ENCODE results near the gene SHCBP1L.

SHCBP1L gene

DNA sequence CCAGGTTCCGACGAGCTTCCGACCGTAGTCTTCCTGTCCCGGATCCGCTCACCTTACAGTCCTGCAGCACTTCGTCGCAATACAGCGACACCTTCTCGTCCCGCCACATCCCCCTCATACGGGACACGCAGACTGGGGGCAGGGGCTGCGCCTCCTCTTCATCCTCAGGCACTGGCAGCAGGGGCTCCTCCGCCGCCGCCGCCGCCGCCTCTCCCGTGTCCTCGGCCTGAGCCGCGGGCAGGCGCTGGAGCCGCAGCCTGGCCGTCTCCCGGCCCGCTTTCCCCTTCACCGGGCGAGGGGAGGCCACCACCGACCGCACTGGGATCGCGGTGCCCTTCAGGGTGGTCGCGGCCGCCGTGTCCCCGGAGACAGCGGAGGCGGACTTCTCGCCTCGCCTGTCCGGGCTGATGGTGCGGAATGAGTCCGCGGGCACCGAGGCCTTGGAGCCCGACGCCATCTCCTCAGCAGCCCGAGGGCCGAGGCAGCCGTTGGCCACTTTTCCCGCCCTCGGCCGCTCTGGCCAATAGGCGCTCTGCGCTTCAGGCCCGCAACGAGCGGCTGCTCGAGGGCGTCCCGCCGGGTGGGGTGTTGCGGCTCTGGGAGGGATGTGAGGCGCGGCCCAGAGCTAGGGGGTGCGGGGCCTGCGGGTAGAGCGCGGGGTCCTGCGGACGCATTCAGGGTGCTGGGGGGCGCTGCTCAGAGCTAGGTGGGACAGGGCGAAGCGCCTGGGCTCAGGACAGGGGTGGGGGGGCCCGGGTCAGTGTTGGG lies at the start of gene SHCBP1L:
SHCBP1L (minus strand) TSS at position 490 of the 768 bp plus-strand sequence; CDS start at position 457, 33 bp downstream.
- H3K27ac Mint-ChIP-seq: no peak within 1 kb of the TSS
- H3K4me3 Mint-ChIP-seq: peak within 1 kb of the TSS; percentile 16 to 69
- DNase-seq (no peak), ATAC-seq (peak; percentile 76)
- H3K9me3 Mint-ChIP-seq: no peaks in the 10 kb centered on the region
- H3K4me1 Mint-ChIP-seq: peaks cover 8% of the 10 kb centered on the region
- H3K27me3 Mint-ChIP-seq: peaks cover 42% of the 10 kb centered on the region

DNA sequence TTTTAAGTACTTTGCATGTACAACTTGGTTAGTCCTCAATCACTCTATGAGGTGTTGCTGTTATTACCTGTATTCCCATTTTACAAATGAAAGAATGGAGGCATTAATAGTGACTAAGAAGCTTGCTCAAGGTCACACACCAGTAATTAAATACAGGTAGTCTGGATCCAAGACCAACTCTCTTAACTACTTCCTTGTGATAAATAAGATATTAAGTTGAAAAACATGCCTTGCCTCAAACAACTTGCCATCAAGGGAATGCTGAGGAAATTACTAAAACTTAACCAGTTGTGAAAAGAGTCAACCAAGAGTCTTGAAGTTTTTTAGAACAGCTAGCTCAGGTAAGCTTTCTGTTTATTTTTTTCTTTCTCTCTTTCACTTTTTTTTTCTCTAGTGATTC lies 49.3 kb upstream of the SHCBP1L start:
- Mint-ChIP-seq H3K27ac (no peak overlapping the region), H3K27me3 (peaks cover 59% of the 10 kb centered on the region), H3K9me3 (no peaks in the 10 kb centered on the region), H3K4me3 (no peak overlapping the region), H3K4me1 (no peaks in the 10 kb centered on the region)
- DNase-seq (no peak), ATAC-seq (no peak)

DNA sequence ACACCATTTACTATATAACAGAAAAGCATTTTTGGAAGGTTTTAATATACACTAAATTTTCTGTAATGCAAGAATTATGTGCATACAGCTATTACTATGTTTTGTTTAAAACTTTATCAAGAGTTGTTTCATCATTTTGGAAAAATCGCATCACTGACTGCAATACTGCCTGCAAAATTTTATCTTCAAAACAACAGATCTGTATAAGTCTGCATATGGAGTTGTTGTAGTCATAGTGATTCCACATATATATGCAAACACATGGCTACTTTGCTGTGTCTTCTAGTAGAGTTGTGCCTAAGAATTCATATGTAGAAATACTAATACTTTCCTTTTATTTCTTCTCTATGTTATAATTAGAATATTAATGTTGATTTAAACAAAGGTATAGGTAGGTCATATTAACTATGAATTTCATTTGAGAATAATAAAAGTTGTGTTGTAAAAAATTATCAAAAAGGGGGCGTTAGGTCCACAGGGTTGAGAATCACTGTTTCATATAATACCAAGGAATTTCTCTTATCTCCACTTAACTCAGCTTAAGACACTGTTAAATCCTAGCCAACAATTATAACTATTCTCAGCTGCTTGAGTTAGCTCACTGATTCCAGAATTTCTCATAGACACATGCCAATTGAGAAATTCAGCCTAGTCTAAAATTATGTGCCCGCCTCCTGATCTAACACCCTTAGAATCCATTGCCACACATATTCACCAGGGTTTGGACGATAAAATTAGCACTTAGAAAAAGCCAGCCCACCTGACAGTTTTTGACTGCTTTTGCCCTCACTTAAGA lies 47.4 kb upstream of the SHCBP1L start:
- H3K4me1 Mint-ChIP-seq: no peaks in the 10 kb centered on the region
- peaks cover 56% of the 10 kb centered on the region for H3K27me3 Mint-ChIP-seq
- no peak for ATAC-seq
- DNase-seq: no peak
- no peaks in the 10 kb centered on the region for H3K9me3 Mint-ChIP-seq
- no peak overlapping the region for H3K4me3 Mint-ChIP-seq
- H3K27ac Mint-ChIP-seq: no peak overlapping the region

DNA sequence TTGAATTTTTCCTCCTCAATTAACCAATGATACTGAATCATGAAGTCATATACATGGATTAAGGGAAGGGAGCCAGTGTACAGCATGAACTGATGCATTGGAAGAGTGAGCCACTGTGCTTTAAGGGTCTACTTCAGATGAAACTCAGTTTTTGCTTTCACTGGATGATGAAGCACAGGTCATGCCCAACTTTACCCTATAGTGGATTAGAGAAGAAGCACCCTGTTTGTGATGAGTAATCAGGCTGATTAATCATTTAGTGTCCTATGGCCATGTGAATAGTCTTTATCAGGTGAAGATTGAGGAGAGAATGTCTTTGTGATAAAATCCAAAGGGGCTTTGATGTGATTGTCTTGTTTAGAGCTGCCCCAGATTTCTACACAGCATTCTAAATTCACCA lies 45.5 kb upstream of the SHCBP1L start:
- H3K4me1 Mint-ChIP-seq: no peaks in the 10 kb centered on the region
- no peak for ATAC-seq
- no peak for DNase-seq
- no peaks in the 10 kb centered on the region for H3K9me3 Mint-ChIP-seq
- H3K4me3 Mint-ChIP-seq: no peak overlapping the region
- no peak overlapping the region for H3K27ac Mint-ChIP-seq
- peaks cover 40% of the 10 kb centered on the region for H3K27me3 Mint-ChIP-seq

DNA sequence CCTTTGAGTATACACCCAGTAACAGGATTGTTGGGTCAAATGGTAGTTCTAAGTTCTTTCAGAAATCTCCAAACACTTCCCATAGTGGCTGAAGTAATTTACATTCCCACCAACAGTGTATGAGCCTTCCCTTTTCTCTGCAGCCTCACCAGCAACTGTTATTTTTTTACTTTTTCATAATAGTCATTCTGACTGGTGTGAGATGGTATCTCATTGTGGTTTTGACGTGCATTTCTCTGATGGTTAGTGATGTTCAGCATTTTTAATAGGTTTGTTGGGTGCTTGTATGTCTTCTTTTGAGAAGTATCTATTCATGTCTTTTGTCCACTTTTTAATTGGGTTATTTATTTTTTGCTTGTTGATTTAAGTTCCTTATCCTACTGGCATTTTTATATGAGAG lies 43.9 kb upstream of the SHCBP1L start:
- Mint-ChIP-seq H3K27me3 (peaks cover 40% of the 10 kb centered on the region), H3K4me1 (no peaks in the 10 kb centered on the region), H3K9me3 (no peaks in the 10 kb centered on the region), H3K4me3 (no peak overlapping the region), H3K27ac (no peak overlapping the region)
- DNase-seq (no peak), ATAC-seq (no peak)

DNA sequence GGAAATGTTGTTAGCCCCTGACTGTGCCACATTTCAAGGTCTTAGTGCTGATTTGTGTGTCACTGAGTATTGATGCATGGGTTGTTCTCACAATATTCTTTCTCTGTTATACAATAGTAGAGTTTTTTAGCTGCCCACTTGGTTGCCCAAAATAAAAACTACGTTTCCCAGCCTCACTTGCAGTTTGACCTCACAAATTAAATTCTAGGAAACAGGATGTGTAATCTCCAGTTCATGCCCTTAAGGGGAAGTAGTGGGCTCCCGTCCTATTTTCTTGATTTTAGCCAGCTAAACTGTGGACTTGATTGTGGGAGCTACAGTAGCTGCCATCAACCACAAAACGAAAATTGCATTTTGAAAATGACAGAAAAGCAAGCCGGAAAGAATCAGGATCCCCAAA lies 42.9 kb upstream of the SHCBP1L start:
- DNase-seq: no peak
- no peaks in the 10 kb centered on the region for H3K4me1 Mint-ChIP-seq
- H3K27me3 Mint-ChIP-seq: peaks cover 34% of the 10 kb centered on the region
- H3K4me3 Mint-ChIP-seq: no peak overlapping the region
- no peaks in the 10 kb centered on the region for H3K9me3 Mint-ChIP-seq
- no peak overlapping the region for H3K27ac Mint-ChIP-seq
- no peak for ATAC-seq

DNA sequence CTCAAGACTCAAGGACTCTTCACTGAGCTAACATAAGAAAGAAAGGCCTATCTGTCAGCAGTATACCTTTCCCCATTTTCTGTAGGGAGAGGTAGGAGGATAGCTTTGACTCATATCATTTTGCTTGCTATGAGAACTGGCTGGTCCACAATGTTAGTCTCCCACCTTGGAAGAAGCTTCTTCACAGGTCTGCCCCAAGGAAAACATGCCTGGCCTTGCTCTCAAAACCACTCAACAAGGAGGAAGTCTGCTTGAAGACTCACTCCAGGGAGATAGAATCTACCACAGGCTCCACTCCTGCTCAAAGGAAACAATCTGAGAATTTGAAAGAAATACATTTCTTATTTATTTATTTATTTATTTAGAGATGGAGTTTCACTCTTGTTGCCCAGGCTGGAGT lies 40.8 kb upstream of the SHCBP1L start:
- Mint-ChIP-seq H3K9me3 (no peaks in the 10 kb centered on the region), H3K4me1 (no peaks in the 10 kb centered on the region), H3K27ac (no peak overlapping the region), H3K4me3 (no peak overlapping the region), H3K27me3 (peaks cover 40% of the 10 kb centered on the region)
- ATAC-seq (no peak), DNase-seq (no peak)

DNA sequence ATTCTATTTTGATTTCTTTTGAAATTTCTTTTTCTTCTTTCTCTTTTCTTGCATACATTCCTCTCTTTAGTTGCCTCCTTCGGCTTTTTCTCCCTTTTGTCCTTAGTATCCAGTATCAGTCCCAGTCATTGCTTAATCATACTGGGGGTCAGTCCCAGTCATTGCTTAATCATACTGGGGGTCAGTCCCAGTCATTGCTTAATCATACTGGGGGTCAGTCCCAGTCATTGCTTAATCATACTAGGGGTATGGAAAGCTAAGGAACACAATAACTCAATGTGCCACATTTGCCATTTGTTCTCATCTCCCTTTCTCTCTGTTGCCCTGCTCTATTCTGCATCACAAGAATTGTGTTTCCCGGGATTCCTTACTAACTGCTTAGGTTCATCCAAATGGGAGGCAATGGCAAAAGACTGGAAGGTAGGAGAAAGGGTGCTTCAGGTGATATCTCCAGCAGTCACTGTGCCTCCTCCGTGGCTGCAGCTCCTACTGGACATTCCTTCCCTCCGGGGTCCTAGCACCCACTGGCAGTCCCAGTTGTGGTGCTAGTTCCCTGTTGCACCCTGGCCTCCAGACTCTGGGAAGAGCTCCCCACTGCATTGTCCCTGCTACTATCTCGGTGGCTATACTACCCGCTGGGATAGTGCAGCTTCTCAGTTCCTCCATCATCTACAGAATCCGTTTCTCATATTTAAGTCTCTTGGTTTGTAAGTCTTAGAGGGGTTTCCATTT lies 37.6 kb upstream of the SHCBP1L start:
- no peak for DNase-seq
- Mint-ChIP-seq H3K27ac (no peak overlapping the region), H3K9me3 (no peaks in the 10 kb centered on the region), H3K4me3 (no peak overlapping the region), H3K4me1 (no peaks in the 10 kb centered on the region), H3K27me3 (peaks cover 26% of the 10 kb centered on the region)
- no peak for ATAC-seq

DNA sequence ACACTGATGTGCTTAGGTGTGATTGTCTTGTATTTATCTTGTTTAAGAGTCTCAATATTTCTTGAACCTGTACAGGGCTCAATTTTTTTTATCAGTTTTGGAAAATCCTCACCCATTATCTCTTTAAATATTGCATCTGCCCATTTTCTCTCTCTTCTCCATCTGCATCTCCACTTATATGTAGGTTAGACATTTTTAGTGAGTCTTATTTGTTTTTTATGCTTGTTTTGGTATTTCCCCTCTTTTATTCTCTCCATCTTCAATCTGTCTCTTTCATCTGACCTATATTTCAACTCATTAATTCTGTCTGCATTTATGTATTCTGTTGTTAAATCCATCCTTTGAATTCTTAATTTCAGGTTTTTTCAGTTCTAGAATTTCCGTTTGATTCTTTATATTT lies 32.9 kb upstream of the SHCBP1L start:
- Mint-ChIP-seq H3K27ac (no peak overlapping the region), H3K9me3 (no peaks in the 10 kb centered on the region), H3K4me3 (no peak overlapping the region), H3K27me3 (peaks cover 26% of the 10 kb centered on the region), H3K4me1 (no peaks in the 10 kb centered on the region)
- ATAC-seq (no peak), DNase-seq (no peak)

DNA sequence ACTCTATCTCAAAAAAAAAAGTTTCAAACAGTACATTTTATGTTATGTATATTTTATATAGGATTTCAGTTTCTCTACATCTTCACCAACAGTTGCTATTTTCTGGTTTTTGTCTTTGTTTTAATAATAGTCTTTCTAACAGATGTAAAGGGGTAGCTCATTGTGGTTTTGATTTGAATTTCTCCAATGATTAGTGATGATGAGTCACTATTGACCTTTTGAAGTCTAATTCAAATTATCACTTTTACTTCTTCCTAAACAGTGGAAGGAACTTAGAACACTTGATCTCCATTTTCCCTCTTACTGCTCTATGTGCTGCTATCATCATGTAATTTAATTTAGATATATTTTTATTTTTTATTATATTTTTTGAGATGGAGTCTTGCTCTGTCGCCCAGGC lies 31.7 kb upstream of the SHCBP1L start:
- Mint-ChIP-seq H3K9me3 (no peaks in the 10 kb centered on the region), H3K27me3 (peaks cover 17% of the 10 kb centered on the region), H3K27ac (no peak overlapping the region), H3K4me1 (no peaks in the 10 kb centered on the region), H3K4me3 (no peak overlapping the region)
- DNase-seq (no peak), ATAC-seq (no peak)

DNA sequence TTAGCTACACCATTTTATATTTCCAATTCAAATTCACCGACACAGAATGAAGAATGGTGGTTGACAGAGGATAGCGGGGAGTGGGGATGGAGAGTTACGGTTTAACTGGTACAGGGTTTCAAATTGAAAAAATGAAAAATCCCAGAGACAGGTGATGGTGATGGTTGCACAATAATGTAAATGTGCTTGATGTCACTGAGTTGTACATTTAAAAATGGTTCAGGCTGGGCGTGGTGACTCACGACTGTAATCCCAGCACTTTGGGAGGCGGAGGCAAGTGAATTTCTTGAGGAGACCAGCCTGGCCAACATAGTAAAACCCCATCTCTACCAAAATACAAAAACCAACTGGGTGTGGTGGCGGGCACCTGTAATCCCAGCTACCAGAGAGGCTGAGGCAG lies 31.2 kb upstream of the SHCBP1L start:
- no peak overlapping the region for H3K27ac Mint-ChIP-seq
- ATAC-seq (no peak), DNase-seq (no peak)
- H3K4me3 Mint-ChIP-seq: no peak overlapping the region
- peaks cover 17% of the 10 kb centered on the region for H3K27me3 Mint-ChIP-seq
- H3K9me3 Mint-ChIP-seq: no peaks in the 10 kb centered on the region
- H3K4me1 Mint-ChIP-seq: no peaks in the 10 kb centered on the region

DNA sequence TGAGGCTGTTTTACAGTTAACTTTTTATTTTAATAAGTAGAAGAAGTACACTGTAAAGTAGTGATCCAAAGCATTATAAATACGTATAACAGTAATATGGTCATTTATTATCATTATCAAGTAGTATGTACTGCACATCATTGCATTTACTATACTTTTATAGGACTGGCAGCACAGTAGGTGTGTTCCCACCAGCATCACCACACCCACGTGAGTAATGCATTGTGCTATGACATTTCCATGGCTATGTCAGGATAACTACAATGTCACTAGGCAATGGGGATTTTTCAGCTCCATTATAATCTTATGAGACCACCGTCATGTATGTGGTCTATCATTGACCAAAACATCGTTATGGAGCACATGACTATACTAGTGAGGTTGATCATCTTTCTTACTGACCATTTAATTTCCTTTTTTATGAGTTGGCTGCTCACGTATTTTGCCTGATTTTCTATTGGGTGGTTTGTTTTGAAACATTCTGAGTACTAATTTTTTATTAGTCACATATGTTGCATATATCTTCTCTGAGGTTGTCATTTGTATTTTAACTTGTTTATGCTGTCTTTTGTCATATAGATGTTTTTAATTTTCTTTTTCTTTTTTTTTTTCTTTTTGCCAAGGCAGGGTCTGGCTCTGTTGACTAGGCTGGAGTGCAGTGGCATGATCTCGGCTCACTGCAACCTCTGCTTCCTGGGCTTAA lies 25.3 kb upstream of the SHCBP1L start:
- Mint-ChIP-seq H3K27me3 (peaks cover 16% of the 10 kb centered on the region), H3K27ac (no peak overlapping the region), H3K4me1 (no peaks in the 10 kb centered on the region), H3K4me3 (no peak overlapping the region), H3K9me3 (no peaks in the 10 kb centered on the region)
- no peak for DNase-seq
- no peak for ATAC-seq

DNA sequence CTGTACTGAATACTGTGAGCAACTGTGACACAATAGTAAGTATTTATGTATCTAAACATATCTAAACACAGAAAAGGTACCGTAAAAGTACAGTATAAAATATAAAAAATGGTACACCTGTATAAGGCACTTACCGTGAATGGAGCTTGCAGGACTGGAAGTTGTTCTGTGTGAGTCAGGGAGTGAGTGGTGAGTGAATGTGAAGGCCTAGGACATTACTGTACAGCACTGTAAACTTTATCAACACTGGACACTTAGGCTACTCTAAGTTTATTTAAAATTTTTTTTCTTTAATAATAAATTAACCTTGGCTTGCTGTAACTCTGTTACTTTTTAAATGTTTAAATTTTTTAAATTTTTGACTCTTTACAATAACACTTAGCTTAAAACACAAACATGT lies 24.5 kb upstream of the SHCBP1L start:
- DNase-seq: no peak
- H3K4me1 Mint-ChIP-seq: no peaks in the 10 kb centered on the region
- peaks cover 19% of the 10 kb centered on the region for H3K27me3 Mint-ChIP-seq
- no peaks in the 10 kb centered on the region for H3K9me3 Mint-ChIP-seq
- no peak overlapping the region for H3K27ac Mint-ChIP-seq
- H3K4me3 Mint-ChIP-seq: no peak overlapping the region
- no peak for ATAC-seq

DNA sequence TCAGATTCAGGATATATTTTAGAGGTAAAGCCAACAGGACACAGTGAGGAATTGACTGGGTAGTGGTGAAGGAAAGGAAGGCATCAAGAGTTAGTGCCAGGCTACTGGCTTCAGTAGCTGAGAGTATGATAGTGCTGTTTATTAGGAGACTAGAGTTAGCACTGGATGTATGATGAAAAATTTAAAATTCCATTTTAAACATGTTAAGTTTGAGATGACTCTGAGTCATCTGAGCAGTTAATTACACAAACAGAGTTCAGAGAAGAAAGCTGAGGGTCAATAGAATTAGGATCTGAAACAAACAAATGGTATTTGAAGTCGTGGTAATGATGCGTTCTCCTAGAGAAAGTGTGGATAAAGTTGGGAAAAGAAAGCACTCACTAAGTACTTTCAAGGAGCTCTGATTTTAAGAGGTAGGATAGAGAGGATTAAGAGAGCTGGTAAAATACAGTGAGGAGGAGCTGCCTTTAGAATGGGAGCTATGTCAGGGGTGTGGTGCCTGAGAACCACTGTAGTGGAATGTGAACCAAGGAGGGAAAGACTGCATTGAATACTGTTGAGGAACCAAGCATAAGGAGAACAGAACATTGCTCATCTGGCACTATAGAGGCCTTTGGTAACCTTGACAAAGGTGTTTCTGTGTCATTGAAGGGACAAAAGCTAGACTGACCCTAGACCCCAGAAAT lies 21.7 kb upstream of the SHCBP1L start:
- Mint-ChIP-seq H3K4me1 (no peaks in the 10 kb centered on the region), H3K27ac (no peak overlapping the region), H3K4me3 (no peak overlapping the region), H3K9me3 (no peaks in the 10 kb centered on the region), H3K27me3 (peaks cover 19% of the 10 kb centered on the region)
- ATAC-seq: no peak
- DNase-seq: no peak

DNA sequence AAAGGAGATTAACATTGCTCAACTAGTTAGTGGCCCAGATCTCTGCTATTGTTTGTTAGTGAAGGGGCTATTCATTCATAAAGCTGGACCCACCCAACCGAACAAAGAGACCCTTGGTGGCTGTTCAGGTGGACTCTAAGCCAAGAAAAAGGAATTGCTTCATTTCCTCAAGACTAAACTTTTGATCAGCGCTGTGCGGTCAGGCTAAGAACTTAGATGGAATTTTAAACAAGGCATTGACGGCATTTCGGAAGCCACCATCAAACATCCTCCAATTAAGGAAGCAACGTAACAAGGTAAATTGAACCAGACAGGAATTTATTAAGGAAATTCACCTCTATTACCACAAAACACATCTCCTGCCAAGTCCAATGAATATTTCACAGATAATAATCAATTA lies 19.9 kb upstream of the SHCBP1L start:
- DNase-seq (no peak), ATAC-seq (no peak)
- Mint-ChIP-seq H3K27ac (no peak overlapping the region), H3K4me3 (no peak overlapping the region), H3K4me1 (no peaks in the 10 kb centered on the region), H3K9me3 (no peaks in the 10 kb centered on the region), H3K27me3 (peaks cover 35% of the 10 kb centered on the region)
